HFF-Myc (cell line): ENCODE measurements around the gene TRDN.

ENCODE experiments used
- DNase-seq: peaks from one replicate; pipeline ENCODE4 v3.0.0-alpha.2; 2011; ENCODE audit warnings: low read depth; ENCODE audit errors: extremely low read depth
- H3K4me3 ChIP-seq: replicated peaks from 2 replicates; pipeline ENCODE4 v1.5.1; 2011; ENCODE audit warnings: low read depth, mild to moderate bottlenecking, control low read depth, low read length
- CTCF ChIP-seq: IDR thresholded peaks from 2 replicates; pipeline ENCODE4 v1.5.1; 2012; ENCODE audit warnings: mild to moderate bottlenecking, low read depth, low read length, control low read depth; ENCODE audit errors: missing control alignments

Gene TRDN

GRCh38 chr6:123610779-123611178 is 26.0 kb downstream of the TRDN start:
- DNase-seq = no peak
- no peak overlapping the region for H3K4me3 ChIP-seq
- no peak for TF ChIP-seq CTCF

- no peak for TF ChIP-seq CTCF
- H3K4me3 ChIP-seq = no peak overlapping the region
- no peak for DNase-seq
Measured at GRCh38 chr6:123604067-123604466, 32.7 kb downstream of the TRDN start.

- no peak overlapping the region for H3K4me3 ChIP-seq
- no peak for DNase-seq
- TF ChIP-seq CTCF = no peak
Measured at GRCh38 chr6:123598011-123598410, 38.7 kb downstream of the TRDN start.

- no peak overlapping the region for H3K4me3 ChIP-seq
- DNase-seq = no peak
- no peak for TF ChIP-seq CTCF
Measured at GRCh38 chr6:123594776-123595175, 42.0 kb downstream of the TRDN start.

GRCh38 chr6:123592426-123592825 is 44.3 kb downstream of the TRDN start:
- DNase-seq = no peak
- no peak overlapping the region for H3K4me3 ChIP-seq
- TF ChIP-seq CTCF = no peak

GRCh38 chr6:123589973-123590372 is 46.8 kb downstream of the TRDN start:
- no peak for TF ChIP-seq CTCF
- H3K4me3 ChIP-seq = no peak overlapping the region
- no peak for DNase-seq

GRCh38 chr6:123589317-123589716 is 47.4 kb downstream of the TRDN start:
- no peak for DNase-seq
- no peak for TF ChIP-seq CTCF

More at GRCh38 chr6:123589317-123589716, 47.4 kb downstream of the TRDN start:
- H3K4me3 ChIP-seq = no peak overlapping the region
